Cardiac muscle cell (in vitro differentiated cells and primary cell): ENCODE results near the gene NPAS3. TPM values are rescaled to one million over a fixed set of nuclear protein-coding genes. Genes with fewer than 3 reads are reported as not detected.

Experiments
- DNase-seq, 2 donors: peaks; one replicate each; pipeline versions ENCODE4 v3.0.0 to v3.0.0-alpha.2; 2010 to 2017; ENCODE audit warnings: low read depth in 1 of 2, low spot score in 1 of 2
- H3K27ac ChIP-seq: fragments of 200-600 bp; sonication (generic); 2 replicates; pipeline ENCODE4 v1.5.1; 2016
- H3K27me3 ChIP-seq: fragments of 200-600 bp; sonication (generic); 2 replicates; pipeline ENCODE4 v1.6.0; 2016; ENCODE audit warnings: control low read depth
- H3K36me3 ChIP-seq: fragments of 200-600 bp; sonication (generic); 2 replicates; pipeline ENCODE4 v1.5.1; 2016; ENCODE audit warnings: control low read depth
- H3K4me1 ChIP-seq: fragments of 200-600 bp; sonication (generic); 2 replicates; pipeline ENCODE4 v1.8.1; 2017; ENCODE audit warnings: low read depth, mild to moderate bottlenecking, mixed run types
- H3K4me3 ChIP-seq: fragments of 200-600 bp; sonication (generic); 2 replicates; pipeline ENCODE4 v1.5.1; 2016; ENCODE audit warnings: mild to moderate bottlenecking
- H3K9me3 ChIP-seq: fragments of 200-600 bp; sonication (generic); 2 replicates; pipeline ENCODE4 v1.5.1; 2017; ENCODE audit warnings: low read depth, mild to moderate bottlenecking, control low read depth
- CTCF ChIP-seq: IDR thresholded peaks from 2 replicates; pipeline ENCODE4 v1.5.1; 2012; ENCODE audit warnings: low read depth, mild to moderate bottlenecking, low read length
- polyA plus RNA-seq: library from polyadenylated mRNA; unstranded; fragments of >200 nt; fragmentation: Nextera tagmentation; extraction: Ambion mirVana; gene quantifications from 2 replicates; pipeline ENCODE4 v1.2.1, GENCODE V29; 2016
- total RNA-seq: library from RNA; depleted of rRNA; stranded (reverse); fragments of >200 nt; gene quantifications from 2 replicates; pipeline ENCODE4 v1.2.3, GENCODE V29; 2016

Gene NPAS3
- total and polyA plus RNA-seq, 2 experiments from 2014 or later = 0.18 TPM

DNA sequence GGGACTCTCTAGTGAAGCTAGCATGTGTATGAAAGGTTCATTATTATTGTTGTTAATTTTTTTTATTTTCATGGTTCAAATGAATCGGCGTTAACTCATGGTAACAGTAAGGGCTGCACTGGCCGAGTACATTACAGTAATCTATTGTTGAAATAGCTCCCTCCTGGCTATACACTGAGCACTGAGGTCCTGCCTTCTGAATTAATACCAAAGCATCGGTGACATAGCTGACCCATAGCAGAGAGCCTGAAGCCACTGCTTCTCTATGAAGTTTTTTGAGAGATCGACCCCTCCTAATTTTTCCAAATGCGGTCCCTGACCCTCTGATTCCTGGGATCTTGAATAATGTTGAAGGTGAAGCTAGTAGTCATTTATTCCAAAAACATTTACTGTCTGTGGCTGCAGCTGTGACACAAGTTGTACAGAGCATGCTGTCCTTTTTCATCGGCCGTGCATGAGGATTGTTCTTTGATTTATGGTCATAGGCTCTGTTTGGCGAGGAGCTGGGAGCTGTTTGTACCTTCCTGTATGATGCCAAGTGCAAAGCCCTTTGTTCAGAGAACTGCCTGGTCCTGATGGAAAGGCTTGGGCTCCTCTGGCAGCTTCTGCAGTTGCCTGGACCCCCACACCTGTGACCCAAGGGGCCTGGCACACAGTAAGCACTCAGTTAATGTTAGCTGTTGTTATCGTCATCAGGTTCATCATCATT lies 525.7 kb downstream of the NPAS3 start:
- no peaks in the 10 kb centered on the region for H3K27me3 ChIP-seq
- DNase-seq = no peak
- TF ChIP-seq CTCF = no peak
- H3K9me3 ChIP-seq = no peaks in the 10 kb centered on the region
- H3K36me3 ChIP-seq = no peaks in the 10 kb centered on the region
- H3K4me3 ChIP-seq = no peak overlapping the region
- no peaks in the 10 kb centered on the region for H3K4me1 ChIP-seq
- no peak overlapping the region for H3K27ac ChIP-seq

GRCh38 chr14:33465846-33466700 lies 527.4 kb downstream of the NPAS3 start:
- DNase-seq = no peak
- no peaks in the 10 kb centered on the region for H3K27me3 ChIP-seq
- no peaks in the 10 kb centered on the region for H3K36me3 ChIP-seq
- H3K27ac ChIP-seq = no peak overlapping the region
- no peaks in the 10 kb centered on the region for H3K9me3 ChIP-seq
- TF ChIP-seq CTCF = no peak
- H3K4me3 ChIP-seq = no peak overlapping the region
- no peaks in the 10 kb centered on the region for H3K4me1 ChIP-seq

- Histone ChIP-seq H3K27ac (no peak overlapping the region), H3K4me3 (no peak overlapping the region), H3K36me3 (no peaks in the 10 kb centered on the region), H3K4me1 (no peaks in the 10 kb centered on the region), H3K27me3 (no peaks in the 10 kb centered on the region), H3K9me3 (no peaks in the 10 kb centered on the region)
- DNase-seq = no peak
- TF ChIP-seq CTCF = no peak
These were observed 529.3 kb downstream of the NPAS3 start for GRCh38 chr14:33467971-33468370.

DNA sequence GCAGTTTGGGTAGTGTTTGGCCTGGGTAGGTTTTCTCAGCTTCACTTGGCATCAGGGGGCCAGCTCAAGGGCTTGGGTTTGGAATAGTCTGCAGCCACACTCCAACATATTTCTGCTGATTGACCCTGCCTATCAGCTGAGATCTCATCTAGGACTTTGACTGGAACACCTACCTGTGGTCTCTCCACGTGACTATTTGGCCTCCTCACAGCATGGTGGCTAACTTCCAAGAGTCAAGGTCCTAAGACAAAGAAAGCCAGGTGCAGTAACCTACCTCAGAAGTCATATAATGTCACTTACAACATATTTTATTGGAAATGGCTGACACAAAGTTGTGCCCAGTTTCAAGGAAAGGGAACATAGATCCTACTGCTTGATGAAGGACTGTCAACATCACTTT lies 531.2 kb downstream of the NPAS3 start:
- no peak for DNase-seq
- no peak overlapping the region for H3K4me3 ChIP-seq
- H3K36me3 ChIP-seq = no peaks in the 10 kb centered on the region
- no peaks in the 10 kb centered on the region for H3K27me3 ChIP-seq
- H3K4me1 ChIP-seq = no peaks in the 10 kb centered on the region
- no peaks in the 10 kb centered on the region for H3K9me3 ChIP-seq
- no peak for TF ChIP-seq CTCF
- H3K27ac ChIP-seq = no peak overlapping the region

- no peak for DNase-seq
- Histone ChIP-seq H3K4me1 (no peaks in the 10 kb centered on the region), H3K27me3 (no peaks in the 10 kb centered on the region), H3K4me3 (no peak overlapping the region), H3K27ac (no peak overlapping the region), H3K9me3 (no peaks in the 10 kb centered on the region), H3K36me3 (no peaks in the 10 kb centered on the region)
- TF ChIP-seq CTCF = no peak
These were observed 533.1 kb downstream of the NPAS3 start for GRCh38 chr14:33471776-33472175.
